Caco-2 (cell line): Measurements from ENCODE around the gene ZNF341. TPM values are rescaled to one million over a fixed set of nuclear protein-coding genes. Genes with fewer than 3 reads are reported as not detected.
"Not testable (repeated sequence)": the region's sequence is repeated elsewhere in the genome, so short reads cannot be mapped to it uniquely, and the experiment has no call there.

Source experiments
- BruUV-seq: library from RNA; stranded (reverse); fragments of 400-500 nt; replicated peaks from 2 replicates; lab custom pipeline; 2021; lab: Mats Ljungman, UMichigan
- CTCF ChIA-PET: fragments of 300-600 bp; sonication (Branson Sonifier 250); formaldehyde crosslinking; loops from one replicate; lab custom pipeline; 2022; ENCODE audit warnings: antibody characterized with exemption; lab: Charles Lee
- POLR2A ChIA-PET: fragments of 300-600 bp; sonication (Branson Sonifier 250); formaldehyde crosslinking; loops from one replicate; lab custom pipeline; 2022; ENCODE audit warnings: antibody characterized with exemption; lab: Charles Lee
- DNase-seq, 2 experiments: peaks; one replicate each; pipeline versions ENCODE4 v3.0.0 to v3.0.0-alpha.2; 2020 to 2022
- H3K27me3 ChIP-seq: replicated peaks from 2 replicates; pipeline ENCODE4 v1.6.0; 2011; ENCODE audit warnings: low read length; ENCODE audit not compliant: control insufficient read depth, insufficient read depth
- H3K36me3 ChIP-seq: 2 replicates; pipeline ENCODE4 v1.5.1; 2011; ENCODE audit warnings: low read length; ENCODE audit not compliant: control insufficient read depth, insufficient read depth
- H3K4me1 ChIP-seq: fragments of 250-450 bp; sonication (Bioruptor Pico); 2 replicates; pipeline ENCODE4 v1.5.1; 2020; ENCODE audit warnings: mild to moderate bottlenecking
- H3K4me3 ChIP-seq: 2 replicates; pipeline ENCODE4 v1.5.1; 2011; ENCODE audit warnings: low read depth, mild to moderate bottlenecking, control low read depth, low read length
- H3K9me3 ChIP-seq: fragments of 250-450 bp; sonication (Bioruptor Pico); 2 replicates; pipeline ENCODE4 v1.5.1; 2020; ENCODE audit warnings: mild to moderate bottlenecking, moderate library complexity
- H3K27ac Mint-ChIP-seq: one replicate; pipeline ENCODE4 v1.8.0; 2022; ENCODE audit warnings: mixed read lengths; ENCODE audit not compliant: unreplicated experiment
- H3K27me3 Mint-ChIP-seq: one replicate; pipeline ENCODE4 v1.8.0; 2022; ENCODE audit warnings: mixed read lengths; ENCODE audit not compliant: insufficient read depth, unreplicated experiment
- H3K36me3 Mint-ChIP-seq: one replicate; pipeline ENCODE4 v1.8.0; 2022; ENCODE audit warnings: mild to moderate bottlenecking, mixed read lengths; ENCODE audit not compliant: insufficient read depth, unreplicated experiment
- H3K4me1 Mint-ChIP-seq: one replicate; pipeline ENCODE4 v1.8.0; 2022; ENCODE audit warnings: low read depth, mixed read lengths; ENCODE audit not compliant: unreplicated experiment
- H3K4me3 Mint-ChIP-seq: one replicate; pipeline ENCODE4 v1.8.0; 2022; ENCODE audit warnings: mild to moderate bottlenecking, moderate library complexity, mixed read lengths; ENCODE audit not compliant: unreplicated experiment
- H3K9me3 Mint-ChIP-seq: one replicate; pipeline ENCODE4 v1.8.0; 2022; ENCODE audit warnings: mixed read lengths; ENCODE audit not compliant: unreplicated experiment
- intact Hi-C: fragments of 100-400 bp; cut with micrococcal nuclease; formaldehyde crosslinking; loops from one replicate; pipeline ENCODE4 v1.10.0; 2022; ENCODE audit not compliant: unreplicated experiment
- total RNA-seq: library from RNA; stranded (reverse); gene quantifications from 2 replicates; pipeline ENCODE4 v1.2.3, GENCODE V29; 2022
- TF ChIP-seq, protein P1 (sequence below), 2 experiments: fragments of 200-600 bp in 1 of 2; IDR thresholded peaks; 1 replicate in 1 of 2; 2 replicates in 1 of 2; pipeline versions ENCODE4 v1.5.1 to v1.8.0; 2011 to 2022; ENCODE audit warnings: antibody characterized with exemption in 1 of 2, control low read depth in 1 of 2, inconsistent platforms in 1 of 2, low read depth in 1 of 2, low read length in 1 of 2, mild to moderate bottlenecking in 1 of 2, moderate library complexity in 1 of 2; ENCODE audit not compliant: insufficient read depth in 1 of 2, severe bottlenecking in 1 of 2, unreplicated experiment in 1 of 2

Gene ZNF341
- total RNA-seq, 1 experiment from 2014 or later = 2.9 TPM

DNA sequence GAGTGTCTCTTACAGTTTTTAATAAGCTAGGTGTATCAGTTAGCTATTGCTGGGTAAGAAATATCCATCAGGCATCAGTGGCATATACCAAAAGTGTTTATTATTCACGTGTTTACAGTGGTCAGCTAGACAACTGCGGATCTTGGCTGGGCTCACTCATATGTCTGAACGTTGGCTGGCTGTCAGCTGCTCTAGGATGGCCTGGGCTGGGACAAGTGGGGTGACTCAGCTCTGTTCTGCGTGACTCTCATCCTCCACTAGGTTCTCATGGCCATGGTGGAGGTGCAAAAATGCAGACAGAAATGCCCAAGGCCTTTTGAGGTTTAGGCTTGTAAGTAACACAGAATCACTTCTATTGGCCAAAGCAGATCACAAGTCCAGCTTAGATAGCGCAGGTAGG lies 22.0 kb downstream of the ZNF341 start:
- Histone ChIP-seq H3K36me3 (no peaks in the 10 kb centered on the region), H3K4me1 (no peaks in the 10 kb centered on the region), H3K27me3 (no peaks in the 10 kb centered on the region), H3K4me3 (no peak overlapping the region), H3K9me3 (no peaks in the 10 kb centered on the region)
- Mint-ChIP-seq H3K27me3 (no peaks in the 10 kb centered on the region), H3K27ac (no peak overlapping the region), H3K4me3 (no peak overlapping the region), H3K9me3 (peaks cover 9% of the 10 kb centered on the region), H3K36me3 (peaks cover 5% of the 10 kb centered on the region), H3K4me1 (no peaks in the 10 kb centered on the region)
- BruUV-seq = no TSS peak
- intact Hi-C loops = no loop called here
- ChIA-PET CTCF (no interaction called here), POLR2A (no interaction called here)
- DNase-seq = no peak
- TF ChIP-seq, protein P1, sequence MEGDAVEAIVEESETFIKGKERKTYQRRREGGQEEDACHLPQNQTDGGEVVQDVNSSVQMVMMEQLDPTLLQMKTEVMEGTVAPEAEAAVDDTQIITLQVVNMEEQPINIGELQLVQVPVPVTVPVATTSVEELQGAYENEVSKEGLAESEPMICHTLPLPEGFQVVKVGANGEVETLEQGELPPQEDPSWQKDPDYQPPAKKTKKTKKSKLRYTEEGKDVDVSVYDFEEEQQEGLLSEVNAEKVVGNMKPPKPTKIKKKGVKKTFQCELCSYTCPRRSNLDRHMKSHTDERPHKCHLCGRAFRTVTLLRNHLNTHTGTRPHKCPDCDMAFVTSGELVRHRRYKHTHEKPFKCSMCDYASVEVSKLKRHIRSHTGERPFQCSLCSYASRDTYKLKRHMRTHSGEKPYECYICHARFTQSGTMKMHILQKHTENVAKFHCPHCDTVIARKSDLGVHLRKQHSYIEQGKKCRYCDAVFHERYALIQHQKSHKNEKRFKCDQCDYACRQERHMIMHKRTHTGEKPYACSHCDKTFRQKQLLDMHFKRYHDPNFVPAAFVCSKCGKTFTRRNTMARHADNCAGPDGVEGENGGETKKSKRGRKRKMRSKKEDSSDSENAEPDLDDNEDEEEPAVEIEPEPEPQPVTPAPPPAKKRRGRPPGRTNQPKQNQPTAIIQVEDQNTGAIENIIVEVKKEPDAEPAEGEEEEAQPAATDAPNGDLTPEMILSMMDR (IDR thresholded peaks at IDR 0.05; ENCODE audit: insufficient read depth in 1 of 2, low read depth in 1 of 2, low read length in 1 of 2, severe bottlenecking in 1 of 2, unreplicated experiment in 1 of 2) = no peak

DNA sequence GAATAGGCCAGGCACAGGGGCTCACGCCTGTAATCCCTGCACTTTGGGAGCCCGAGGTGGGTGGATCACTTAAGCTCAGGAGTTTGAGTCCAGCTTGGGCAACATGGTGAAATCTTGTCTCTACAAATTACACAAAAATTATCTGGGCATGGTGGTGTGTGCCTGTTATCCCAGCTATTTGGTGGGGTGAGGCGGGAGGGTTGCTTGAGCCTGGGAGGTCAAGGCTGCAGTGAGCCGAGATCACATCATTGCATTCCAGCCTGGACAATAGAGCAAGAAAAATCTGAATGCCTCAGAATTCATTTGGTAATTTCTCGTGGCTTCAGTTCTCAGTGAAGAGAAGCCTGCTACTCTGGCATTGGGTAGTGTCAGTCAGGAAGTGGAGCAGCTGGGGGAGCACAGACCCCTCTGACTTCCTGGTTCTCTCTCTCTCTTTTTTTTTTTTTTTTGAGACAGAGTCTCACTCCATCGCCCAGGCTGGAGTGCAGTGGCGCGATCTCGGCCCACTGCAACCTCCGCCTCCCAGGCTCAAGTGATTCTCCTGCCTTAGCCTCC lies 24.2 kb downstream of the ZNF341 start:
- POLR2A ChIA-PET, H3K4me1 Mint-ChIP-seq, H3K4me1 ChIP-seq, BruUV-seq, H3K27me3 ChIP-seq, H3K36me3 Mint-ChIP-seq, H3K27ac Mint-ChIP-seq, DNase-seq, H3K9me3 ChIP-seq, H3K27me3 Mint-ChIP-seq, intact Hi-C loops, H3K4me3 Mint-ChIP-seq, H3K9me3 Mint-ChIP-seq, H3K36me3 ChIP-seq, H3K4me3 ChIP-seq: not testable (repeated sequence)
- CTCF ChIA-PET = interaction anchor here (0.6 to 1.2 kb wide), 2 partner anchors 59 to 313 kb away, joined by 3 to 5 read pairs; no protein-coding TSS in a partner anchor

DNA sequence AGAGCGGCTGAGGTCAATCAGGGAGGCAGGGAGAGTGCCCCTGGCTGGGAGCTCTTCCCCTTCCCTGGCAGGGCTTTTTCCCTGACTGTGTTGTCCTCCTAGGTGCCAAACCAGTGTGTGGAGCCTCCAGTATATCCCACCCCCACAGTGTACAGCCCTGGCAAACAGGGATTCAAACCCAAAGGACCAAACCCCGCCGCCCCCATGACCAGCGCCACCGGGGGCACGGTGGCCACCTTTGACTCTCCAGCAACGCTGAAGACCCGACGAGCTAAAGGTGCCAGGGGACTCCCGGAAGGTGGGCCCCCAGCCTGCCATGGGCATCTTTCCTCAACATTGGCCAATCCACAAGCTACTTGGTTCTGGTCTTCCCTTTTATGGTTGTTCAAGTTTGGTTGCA lies 25.2 kb downstream of the ZNF341 start:
- Mint-ChIP-seq H3K27me3 (no peaks in the 10 kb centered on the region), H3K4me3 (no peak overlapping the region), H3K9me3 (peaks cover 9% of the 10 kb centered on the region), H3K4me1 (no peaks in the 10 kb centered on the region), H3K36me3 (peaks cover 5% of the 10 kb centered on the region), H3K27ac (no peak overlapping the region)
- DNase-seq = no peak
- Histone ChIP-seq H3K4me3 (no peak overlapping the region), H3K9me3 (no peaks in the 10 kb centered on the region), H3K27me3 (no peaks in the 10 kb centered on the region), H3K36me3 (no peaks in the 10 kb centered on the region), H3K4me1 (no peaks in the 10 kb centered on the region)
- TF ChIP-seq, protein P1 (IDR thresholded peaks at IDR 0.05; ENCODE audit: insufficient read depth in 1 of 2, low read depth in 1 of 2, low read length in 1 of 2, severe bottlenecking in 1 of 2, unreplicated experiment in 1 of 2) = no peak
- no TSS peak for BruUV-seq
- POLR2A ChIA-PET = interaction anchor here (0.5 to 0.6 kb wide), 2 partner anchors 24 to 1069 kb away, joined by 3 to 6 read pairs; no protein-coding TSS in a partner anchor
- intact Hi-C loops = no loop called here
- CTCF ChIA-PET = interaction anchor here (0.6 kb wide), 1 partner anchor 909 kb away, joined by 3 read pairs; no protein-coding TSS in a partner anchor
